B cell (primary cell): ENCODE measurements around the gene PHLDB1.

Experiments used
- CTCF ChIP-seq: fragments of 200-600 bp; IDR thresholded peaks from one replicate; pipeline ENCODE4 v1.8.0; 2022; ENCODE audit warnings: antibody characterized with exemption, mild to moderate bottlenecking
- EZH2 ChIP-seq: IDR thresholded peaks from 2 replicates; pipeline ENCODE4 v1.6.1; 2012; ENCODE audit warnings: borderline replicate concordance, low read depth, mild to moderate bottlenecking, moderate library complexity, low read length; ENCODE audit not compliant: insufficient read depth, poor library complexity, severe bottlenecking

- no peak for TF ChIP-seq CTCF
- TF ChIP-seq EZH2 = no peak
Observed at GRCh38 chr11:118688851-118689502, 81.6 kb downstream of the PHLDB1 start.
